GM03348 (cell line): ENCODE measurements around the gene LPCAT2.

Experiments
- DNase-seq: peaks from one replicate; pipeline ENCODE4 v3.0.0; 2012; ENCODE audit warnings: low spot score

The LPCAT2 gene

DNA sequence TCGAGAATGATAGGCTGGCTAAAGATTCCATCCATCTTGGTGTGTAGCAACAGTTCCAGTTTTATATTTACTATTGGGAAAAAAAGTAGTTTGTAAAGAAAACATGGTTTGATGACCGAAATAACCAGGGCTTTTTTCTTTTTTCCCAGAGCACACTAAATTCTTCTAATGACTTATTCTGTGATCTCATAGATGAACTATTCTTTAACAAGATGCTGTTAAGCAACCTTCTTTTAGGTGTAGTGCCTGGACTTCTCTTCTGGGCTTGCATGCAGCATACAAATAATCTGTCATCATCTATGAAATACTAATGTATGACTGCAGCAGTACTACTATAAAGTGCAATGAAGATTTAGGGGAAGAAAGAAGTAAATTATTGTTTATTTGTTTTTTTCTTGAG lies 46.6 kb downstream of the LPCAT2 start:
- DNase-seq, result peak; percentile 29

DNA sequence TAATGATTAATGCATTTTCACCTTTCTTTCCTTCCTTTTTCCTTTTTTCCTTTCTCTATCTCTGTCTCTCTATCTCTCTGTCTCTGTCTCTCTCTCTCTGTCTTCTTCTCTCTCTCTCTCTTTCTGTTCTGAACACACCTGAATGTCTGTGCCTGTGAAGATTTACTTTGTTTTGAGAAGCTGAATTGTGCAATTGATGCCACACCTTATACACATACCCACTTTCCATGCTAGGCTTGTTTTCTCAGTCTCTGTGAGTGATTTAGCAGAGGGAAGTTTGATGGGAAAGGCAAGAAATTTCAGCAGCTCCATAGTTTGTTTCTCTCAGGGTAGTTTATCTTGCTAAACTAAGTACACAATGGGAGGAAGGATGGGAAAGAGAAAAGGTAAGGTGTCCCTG lies 48.3 kb downstream of the LPCAT2 start:
- DNase-seq, result no peak

- DNase-seq, result no peak
These were observed 50.4 kb downstream of the LPCAT2 start for GRCh38 chr16:55559233-55559632.

GRCh38 chr16:55559933-55560516 lies 51.2 kb downstream of the LPCAT2 start:
- DNase-seq, result no peak

DNA sequence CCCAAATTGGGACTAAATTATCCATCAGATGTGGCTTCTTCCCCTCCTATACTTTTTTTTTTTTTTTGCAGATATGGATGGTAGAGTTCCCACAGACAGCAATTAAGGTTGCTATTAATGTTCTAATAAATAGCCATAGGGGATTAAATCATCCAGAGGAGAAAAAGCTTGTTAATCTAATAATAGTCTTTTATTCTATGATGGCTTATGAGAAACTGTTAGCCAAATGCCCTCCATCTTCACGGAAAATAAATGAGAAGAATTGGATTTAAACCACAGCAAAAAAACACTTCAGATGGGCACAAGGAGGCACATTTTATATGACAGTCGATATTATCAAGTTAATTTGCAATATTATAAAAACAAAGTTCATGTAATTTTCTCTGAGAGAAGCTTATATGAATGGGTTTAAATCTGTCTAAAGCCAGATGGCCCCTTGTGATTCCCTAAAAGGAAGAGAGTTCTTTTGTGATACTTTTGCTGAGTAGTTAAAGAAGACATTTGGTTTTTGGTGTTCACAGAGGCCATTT lies 52.5 kb downstream of the LPCAT2 start:
- no peak for DNase-seq

DNA sequence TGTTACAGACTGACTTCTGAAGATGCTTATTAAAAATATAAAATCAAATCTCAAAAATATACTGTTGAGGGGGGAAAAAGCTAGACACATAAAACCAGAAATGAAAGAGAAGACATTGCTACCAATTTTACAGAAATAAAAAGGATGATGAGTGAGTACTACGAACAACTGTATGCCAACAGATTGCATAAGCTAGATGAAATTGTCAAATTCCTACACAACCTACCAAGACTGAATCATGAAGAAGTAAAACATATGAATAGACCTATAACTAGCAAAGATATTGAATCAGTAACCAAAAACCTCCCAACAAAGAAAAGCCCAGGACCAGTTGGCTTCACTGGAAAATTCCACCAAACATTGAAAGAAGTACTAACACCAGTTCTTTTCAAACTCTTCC lies 54.1 kb downstream of the LPCAT2 start:
- peak; percentile 6 for DNase-seq

DNA sequence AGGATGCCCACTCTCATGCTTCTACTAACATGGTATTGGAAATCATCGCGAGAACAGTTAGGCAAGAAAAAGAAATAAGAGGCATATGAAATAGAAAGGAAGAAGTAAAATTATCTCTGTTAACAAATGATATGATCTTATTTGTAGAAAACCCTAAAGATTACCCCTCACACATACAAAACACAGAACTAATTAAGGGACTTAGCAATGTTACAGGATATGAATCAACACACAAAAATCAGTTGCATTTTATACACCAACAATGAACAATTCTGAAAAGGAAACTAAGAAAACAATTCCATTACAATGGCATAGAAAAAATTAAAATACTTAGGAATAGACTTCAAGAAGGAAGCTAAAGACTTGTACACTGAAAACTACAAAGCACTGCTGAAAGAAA lies 54.9 kb downstream of the LPCAT2 start:
- no peak for DNase-seq

DNA sequence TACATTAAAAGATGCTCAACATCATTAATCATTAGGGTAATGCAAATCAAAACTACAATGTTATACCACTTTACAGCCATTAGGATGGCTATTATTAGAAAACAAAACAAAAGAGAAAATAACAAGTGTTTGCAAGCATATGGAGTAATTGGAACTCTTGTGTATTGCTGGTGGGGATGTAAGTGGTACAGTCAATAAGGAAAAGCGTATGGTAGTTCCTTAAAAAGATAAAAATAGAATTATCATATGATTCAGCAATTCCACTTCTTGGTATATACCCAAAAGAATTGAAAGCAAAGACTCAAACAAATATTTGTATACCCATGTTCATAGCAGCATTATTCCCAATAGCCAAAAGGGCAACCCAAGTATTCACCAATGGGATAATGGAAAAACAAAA lies 56.2 kb downstream of the LPCAT2 start:
- DNase-seq, result no peak

GRCh38 chr16:55566432-55567175 lies 57.7 kb downstream of the LPCAT2 start, which contains the start of gene CAPNS2:
CAPNS2 (plus strand) TSS chr16:55566684; CDS start chr16:55566757, 73 bp downstream.
- no peak for DNase-seq

GRCh38 chr16:55567382-55567781 lies 58.5 kb downstream of the LPCAT2 start:
- DNase-seq, result peak; percentile 36

- no peak for DNase-seq
These were observed 59.3 kb downstream of the LPCAT2 start for GRCh38 chr16:55568207-55568606.

DNA sequence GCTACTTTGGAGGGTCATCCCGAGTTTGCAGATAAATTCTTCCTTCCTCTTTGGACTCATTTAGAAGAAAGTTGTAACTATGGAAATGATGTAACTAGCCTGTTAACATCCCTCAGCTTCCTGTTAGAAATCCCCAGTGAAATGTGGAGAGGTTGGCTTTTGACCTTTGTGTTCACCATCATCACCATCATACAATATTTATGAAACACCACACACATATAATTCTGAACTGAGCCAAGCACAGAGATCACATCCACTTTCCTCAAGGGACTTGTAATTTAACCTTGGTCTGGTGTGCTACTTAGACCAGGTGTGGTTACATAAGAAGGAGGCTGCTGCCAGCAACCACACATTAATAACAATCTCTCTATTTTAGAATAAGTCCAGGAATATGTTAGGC lies 60.2 kb downstream of the LPCAT2 start:
- DNase-seq, result peak; percentile 27

DNA sequence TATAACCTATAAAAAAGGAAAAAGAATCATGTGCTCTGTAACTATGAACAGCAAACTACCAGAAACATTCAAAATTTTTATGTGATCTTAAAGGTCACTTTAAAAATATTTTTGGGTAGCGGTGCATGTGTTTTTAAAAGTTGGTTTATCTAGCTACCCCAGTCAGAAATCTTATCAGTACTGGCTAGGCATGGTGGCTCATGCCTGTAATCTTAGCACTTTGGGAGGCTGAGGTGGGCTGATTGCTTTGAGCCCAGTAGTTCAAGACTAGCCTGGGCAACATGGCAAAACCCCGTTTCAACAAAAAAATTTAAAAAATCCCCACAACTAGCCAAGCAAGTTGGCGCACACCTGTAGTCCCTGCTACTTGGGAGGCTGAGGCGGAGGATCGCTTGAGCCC lies 61.3 kb downstream of the LPCAT2 start:
- no peak for DNase-seq

DNA sequence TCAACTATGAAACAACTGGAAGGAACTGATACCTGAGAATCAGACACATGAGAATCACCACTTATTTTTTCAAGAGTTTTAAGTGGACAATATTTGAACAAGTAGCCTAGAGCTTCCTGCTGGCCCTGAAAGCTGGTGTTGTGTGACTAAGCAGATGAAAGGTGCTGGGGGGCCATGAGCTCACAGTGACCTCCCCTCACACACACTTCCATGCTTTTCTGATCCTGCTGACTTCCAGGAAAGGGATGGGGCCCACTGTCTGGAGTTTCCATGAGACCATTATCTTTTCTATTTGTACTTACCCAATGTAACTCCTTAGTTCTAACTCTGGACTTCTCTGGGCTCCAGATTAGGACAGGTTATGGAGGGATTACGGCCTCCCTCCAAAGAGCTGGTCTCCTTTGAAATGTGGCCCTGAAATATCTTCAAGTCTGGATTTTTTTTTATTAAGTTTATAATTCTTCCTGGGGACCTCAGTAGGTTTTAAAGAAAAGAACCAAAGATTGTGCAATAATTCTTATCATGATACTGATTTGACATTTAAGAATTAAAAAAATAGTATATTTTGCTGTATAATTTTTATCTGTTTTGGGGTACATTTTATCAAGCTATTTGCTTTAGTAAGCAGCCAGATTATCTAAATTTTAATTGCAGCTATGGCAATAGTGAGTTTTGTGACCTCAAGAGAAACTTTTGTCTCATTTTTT lies 62.5 kb downstream of the LPCAT2 start:
- DNase-seq, result no peak

GRCh38 chr16:55572439-55572838 lies 63.6 kb downstream of the LPCAT2 start:
- no peak for DNase-seq

DNA sequence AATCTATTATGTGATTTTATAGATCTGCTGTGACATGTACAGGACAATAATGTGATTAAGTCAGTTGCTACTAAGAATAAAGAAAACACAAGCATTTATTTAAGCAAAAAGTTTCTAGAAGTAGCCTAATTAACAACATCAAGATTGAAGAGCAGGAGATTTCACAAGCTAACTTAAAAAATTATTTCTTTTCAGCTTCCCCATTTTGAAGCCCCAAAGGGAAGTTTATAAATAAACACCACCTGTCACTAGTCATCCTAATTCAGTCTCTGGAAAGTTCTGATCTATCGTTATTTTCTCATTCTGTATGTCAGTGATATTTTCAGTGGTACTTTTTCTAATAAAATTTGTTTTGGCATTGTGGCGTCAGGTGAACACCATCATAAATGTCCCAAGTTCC lies 65.9 kb downstream of the LPCAT2 start:
- DNase-seq, result no peak

DNA sequence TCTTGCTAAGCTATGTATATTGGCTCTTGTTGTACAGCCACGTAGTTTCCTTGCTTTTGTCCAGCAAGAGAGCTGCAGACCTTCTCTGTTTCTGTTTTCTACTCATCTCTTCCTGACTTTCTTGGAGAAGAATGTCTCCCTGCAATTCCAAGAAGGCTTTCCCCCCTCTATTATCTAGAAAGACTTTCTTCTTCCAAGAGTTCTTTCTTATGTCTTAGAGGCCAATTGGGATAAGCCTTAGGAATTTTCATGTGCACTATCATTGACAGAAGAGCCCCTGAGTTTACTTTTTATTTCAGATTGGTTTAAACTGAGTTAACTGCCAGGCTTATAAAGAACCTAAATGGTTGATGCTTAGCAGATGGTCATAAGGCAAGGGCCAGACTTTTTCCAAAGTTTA lies 66.6 kb downstream of the LPCAT2 start:
- no peak for DNase-seq

DNA sequence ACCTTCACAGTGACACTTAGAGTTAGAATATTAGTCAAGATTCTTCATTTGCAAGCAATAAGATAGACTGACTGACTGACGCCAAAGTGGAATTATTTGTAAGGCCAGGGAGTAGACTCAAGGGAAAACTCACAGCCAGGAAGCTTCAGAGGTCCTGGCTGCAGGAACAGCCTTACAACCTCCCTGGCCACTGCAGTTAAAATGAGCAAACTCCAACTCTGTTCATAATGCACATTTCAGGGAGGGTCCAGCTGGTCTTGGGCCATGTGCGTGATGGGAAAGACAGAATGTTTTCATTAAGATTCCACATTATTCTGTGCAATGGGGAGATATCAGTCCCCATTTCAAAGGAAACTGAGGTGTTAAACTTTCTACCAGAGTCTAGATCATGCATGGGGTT lies 67.5 kb downstream of the LPCAT2 start:
- DNase-seq, result no peak

DNA sequence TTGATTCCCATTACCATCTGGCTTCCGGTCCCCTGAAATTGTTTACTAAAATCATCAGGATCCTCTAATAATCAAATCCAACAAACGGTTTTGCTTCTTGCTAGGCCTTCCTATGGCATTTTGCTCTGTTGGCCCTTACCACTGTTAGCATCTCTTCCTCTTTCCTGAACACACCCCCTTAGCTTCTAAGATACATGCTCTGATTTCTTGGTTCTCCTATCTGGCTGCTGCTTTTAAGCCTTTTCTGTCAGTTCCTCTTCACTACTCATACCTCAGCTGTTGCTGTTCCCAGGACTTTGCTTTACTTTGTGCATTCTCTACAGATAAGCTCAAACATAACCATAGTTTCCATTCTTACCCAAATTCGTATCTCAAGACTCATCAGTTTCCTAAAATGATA lies 69.0 kb downstream of the LPCAT2 start:
- no peak for DNase-seq

DNA sequence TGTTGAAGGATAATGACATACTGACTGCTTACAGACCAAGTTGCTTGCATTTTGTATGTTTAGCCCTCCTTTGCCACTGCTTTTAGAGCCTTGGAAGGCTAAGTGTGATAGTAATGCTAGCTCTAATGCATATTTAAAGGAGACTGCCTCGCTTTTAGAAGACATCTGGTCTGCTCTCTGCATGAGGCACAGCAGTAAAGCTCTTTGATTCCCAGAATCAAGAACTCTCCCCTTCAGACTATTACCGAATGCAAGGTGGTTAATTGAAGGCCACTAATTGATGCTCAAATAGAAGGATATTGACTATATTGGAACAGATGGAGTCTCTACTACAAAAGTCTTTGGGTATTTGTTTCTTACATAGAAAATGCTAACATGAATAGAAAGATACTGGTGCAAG lies 76.8 kb downstream of the LPCAT2 start:
- no peak for DNase-seq

DNA sequence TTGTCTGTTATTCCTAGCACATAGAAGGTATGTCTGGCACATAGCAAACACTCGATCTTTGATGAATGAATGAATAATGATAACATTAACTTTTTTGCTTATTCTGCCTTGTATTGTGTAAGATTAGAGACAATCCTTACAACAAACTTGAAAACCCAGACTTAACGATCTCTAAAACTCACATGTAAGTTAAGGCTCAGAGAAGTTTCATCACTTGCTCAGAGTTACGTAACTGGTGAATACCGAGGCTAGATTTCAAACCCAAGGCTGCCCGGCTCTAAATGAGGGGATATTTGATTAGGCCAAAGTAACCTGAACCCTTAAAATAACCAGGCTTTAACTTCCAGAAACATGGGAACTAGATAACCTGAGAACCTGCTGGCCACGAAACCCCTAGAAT lies 79.9 kb downstream of the LPCAT2 start:
- no peak for DNase-seq

GRCh38 chr16:55592306-55592705 lies 83.4 kb downstream of the LPCAT2 start:
- no peak for DNase-seq

GRCh38 chr16:55597928-55598327 lies 89.1 kb downstream of the LPCAT2 start:
- DNase-seq, result no peak
